Measurements from ENCODE around the gene GPC3. TPM values are rescaled to one million over a fixed set of nuclear protein-coding genes. Genes with fewer than 3 reads are reported as not detected.

GPC3 gene
- total RNA-seq, 1 donor from 2014 or later: 628 TPM

- Mint-ChIP-seq H3K9me3 (no peaks in the 10 kb centered on the region), H3K4me3 (no peak overlapping the region), H3K27me3 (peaks cover 12% of the 10 kb centered on the region), H3K36me3 (peaks cover 4% of the 10 kb centered on the region), H3K27ac (no peak overlapping the region), H3K4me1 (ENCODE audit: unreplicated experiment) (peaks cover 21% of the 10 kb centered on the region)
- no peak for DNase-seq (ENCODE audit: extremely low spot score, unreplicated experiment)
- no peak for TF ChIP-seq CTCF (conservative IDR thresholded peaks at IDR 0.05)
Observed at GRCh38 chrX:133676344-133677122, 308.9 kb downstream of the GPC3 start.

GRCh38 chrX:133674726-133675470 lies 310.5 kb downstream of the GPC3 start:
- Mint-ChIP-seq H3K27ac (peak overlapping the region; percentile 64), H3K9me3 (no peaks in the 10 kb centered on the region), H3K27me3 (peaks cover 12% of the 10 kb centered on the region), H3K4me1 (ENCODE audit: unreplicated experiment) (peaks cover 34% of the 10 kb centered on the region), H3K4me3 (peak overlapping the region; percentile 7), H3K36me3 (peaks cover 4% of the 10 kb centered on the region)
- DNase-seq (ENCODE audit: extremely low spot score, unreplicated experiment): no peak
- no peak for TF ChIP-seq CTCF (conservative IDR thresholded peaks at IDR 0.05)

GRCh38 chrX:133670383-133670782 lies 315.0 kb downstream of the GPC3 start:
- Mint-ChIP-seq H3K9me3 (no peaks in the 10 kb centered on the region), H3K4me3 (no peak overlapping the region), H3K4me1 (ENCODE audit: unreplicated experiment) (peaks cover 37% of the 10 kb centered on the region), H3K27ac (no peak overlapping the region), H3K27me3 (peaks cover 3% of the 10 kb centered on the region), H3K36me3 (peaks cover 4% of the 10 kb centered on the region)
- no peak for DNase-seq (ENCODE audit: extremely low spot score, unreplicated experiment)
- peak; percentile 96 for TF ChIP-seq CTCF (conservative IDR thresholded peaks at IDR 0.05)

GRCh38 chrX:133669214-133669613 lies 316.2 kb downstream of the GPC3 start:
- H3K4me3 Mint-ChIP-seq: no peak overlapping the region
- no peaks in the 10 kb centered on the region for H3K9me3 Mint-ChIP-seq
- peaks cover 28% of the 10 kb centered on the region for H3K4me1 Mint-ChIP-seq (ENCODE audit: unreplicated experiment)
- peaks cover 4% of the 10 kb centered on the region for H3K36me3 Mint-ChIP-seq
- H3K27ac Mint-ChIP-seq: no peak overlapping the region
- peaks cover 3% of the 10 kb centered on the region for H3K27me3 Mint-ChIP-seq
- no peak for DNase-seq (ENCODE audit: extremely low spot score, unreplicated experiment)
- no peak for TF ChIP-seq CTCF (conservative IDR thresholded peaks at IDR 0.05)

- H3K4me3 Mint-ChIP-seq: no peak overlapping the region
- no peak for TF ChIP-seq CTCF (conservative IDR thresholded peaks at IDR 0.05)
- H3K27me3 Mint-ChIP-seq: peaks cover 3% of the 10 kb centered on the region
- no peak overlapping the region for H3K27ac Mint-ChIP-seq
- H3K4me1 Mint-ChIP-seq (ENCODE audit: unreplicated experiment): peaks cover 28% of the 10 kb centered on the region
- no peaks in the 10 kb centered on the region for H3K9me3 Mint-ChIP-seq
- peaks cover 4% of the 10 kb centered on the region for H3K36me3 Mint-ChIP-seq
- DNase-seq (ENCODE audit: extremely low spot score, unreplicated experiment): no peak
Observed at GRCh38 chrX:133668225-133668931, 317.0 kb downstream of the GPC3 start.

All from type B pancreatic cell (in vitro differentiated cells).